ENCODE data around the gene KRTAP10-11.

DNA sequence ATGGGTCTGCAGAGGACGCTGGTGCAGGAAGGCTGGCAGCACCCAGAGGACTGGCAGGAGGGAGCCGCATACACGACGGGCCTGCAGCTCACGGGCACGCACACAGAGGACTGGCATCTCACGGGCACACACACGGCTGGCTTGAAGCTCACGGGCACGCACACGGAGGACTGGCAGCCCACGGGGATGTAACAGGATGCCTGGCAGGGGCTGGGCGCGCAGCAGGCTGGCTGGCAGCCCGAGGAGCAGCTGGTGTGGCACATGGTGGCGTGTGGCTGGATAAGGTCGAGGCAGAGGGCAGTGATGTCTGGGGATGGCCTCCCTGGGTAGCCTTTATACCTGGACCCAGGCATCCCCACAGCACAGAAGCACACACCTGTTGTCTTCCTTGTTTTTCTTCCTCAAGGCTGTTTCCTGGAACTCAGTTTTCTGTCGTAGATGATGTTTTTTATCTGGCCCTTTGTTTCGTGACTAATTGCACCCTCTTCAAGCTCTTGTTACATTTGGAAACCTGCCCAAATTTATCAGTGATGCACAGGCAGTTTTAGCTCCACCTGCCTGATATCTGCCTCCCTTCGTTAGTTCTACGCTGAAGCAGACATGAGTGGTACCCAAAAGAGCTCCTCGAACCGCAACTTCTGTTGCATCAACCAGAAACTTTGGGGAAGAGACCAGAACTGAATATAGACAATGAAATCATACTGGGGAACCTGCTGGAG lies 35.8 kb downstream of the KRTAP10-11 start, which contains the start of gene KRTAP12-1:
- TF ChIP-seq, protein P1, sequence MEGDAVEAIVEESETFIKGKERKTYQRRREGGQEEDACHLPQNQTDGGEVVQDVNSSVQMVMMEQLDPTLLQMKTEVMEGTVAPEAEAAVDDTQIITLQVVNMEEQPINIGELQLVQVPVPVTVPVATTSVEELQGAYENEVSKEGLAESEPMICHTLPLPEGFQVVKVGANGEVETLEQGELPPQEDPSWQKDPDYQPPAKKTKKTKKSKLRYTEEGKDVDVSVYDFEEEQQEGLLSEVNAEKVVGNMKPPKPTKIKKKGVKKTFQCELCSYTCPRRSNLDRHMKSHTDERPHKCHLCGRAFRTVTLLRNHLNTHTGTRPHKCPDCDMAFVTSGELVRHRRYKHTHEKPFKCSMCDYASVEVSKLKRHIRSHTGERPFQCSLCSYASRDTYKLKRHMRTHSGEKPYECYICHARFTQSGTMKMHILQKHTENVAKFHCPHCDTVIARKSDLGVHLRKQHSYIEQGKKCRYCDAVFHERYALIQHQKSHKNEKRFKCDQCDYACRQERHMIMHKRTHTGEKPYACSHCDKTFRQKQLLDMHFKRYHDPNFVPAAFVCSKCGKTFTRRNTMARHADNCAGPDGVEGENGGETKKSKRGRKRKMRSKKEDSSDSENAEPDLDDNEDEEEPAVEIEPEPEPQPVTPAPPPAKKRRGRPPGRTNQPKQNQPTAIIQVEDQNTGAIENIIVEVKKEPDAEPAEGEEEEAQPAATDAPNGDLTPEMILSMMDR (IDR thresholded peaks at IDR 0.05; ENCODE audit: poor library complexity), result no peak
- TF ChIP-seq EZH2 (IDR thresholded peaks at IDR 0.05; ENCODE audit: borderline replicate concordance) (no peak), EZH2phosphoT487 (IDR thresholded peaks at IDR 0.05; ENCODE audit: low read depth, severe bottlenecking, unreplicated experiment) (no peak)
